ENCODE results near the gene DST.

The DST gene

DNA sequence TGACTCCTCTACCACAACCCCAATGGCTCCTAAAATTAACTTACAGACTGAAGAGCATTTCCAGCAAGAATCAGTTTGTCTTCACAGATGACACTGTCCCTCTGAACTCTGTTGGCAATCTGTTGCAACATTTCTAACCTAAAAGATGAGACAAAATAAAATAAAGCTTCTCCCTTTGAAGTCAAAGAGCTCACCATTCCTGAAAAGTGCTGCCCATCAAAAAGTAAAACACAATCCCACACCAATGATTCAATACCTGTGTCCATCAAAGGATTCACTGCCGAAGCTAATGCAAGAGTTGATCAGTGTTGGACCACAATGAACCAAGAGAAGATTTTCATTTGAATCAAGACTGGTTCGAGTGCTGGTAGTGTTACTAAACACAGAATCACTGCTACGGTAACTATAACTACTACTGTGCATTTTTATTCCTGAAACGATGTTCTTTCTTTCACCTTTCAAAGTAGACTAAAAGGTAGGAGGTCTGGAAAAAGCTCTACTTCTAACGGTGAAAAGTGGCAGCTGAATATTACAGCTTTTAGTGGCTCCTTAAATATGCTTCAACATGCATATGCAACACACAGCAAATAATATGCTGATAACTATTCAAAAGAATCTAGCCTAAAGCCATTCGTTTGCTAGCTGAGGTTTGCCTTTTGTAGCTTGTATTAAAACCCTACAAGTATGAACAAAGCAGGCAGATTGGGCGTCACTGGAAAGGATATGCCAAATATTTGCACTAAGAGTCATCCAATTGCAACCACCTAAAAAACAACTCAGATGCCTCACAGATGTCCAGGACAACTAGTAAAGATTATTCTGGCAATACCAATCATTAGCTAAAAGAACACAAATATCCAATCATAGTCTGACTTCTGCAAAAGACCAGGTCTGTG is at the start of gene DST:
TSS of gene DST (minus strand) at position 524 of the 896 bp plus-strand sequence.
- peak; percentile 85 for DNase-seq (ENCODE audit: low spot score)

DNA sequence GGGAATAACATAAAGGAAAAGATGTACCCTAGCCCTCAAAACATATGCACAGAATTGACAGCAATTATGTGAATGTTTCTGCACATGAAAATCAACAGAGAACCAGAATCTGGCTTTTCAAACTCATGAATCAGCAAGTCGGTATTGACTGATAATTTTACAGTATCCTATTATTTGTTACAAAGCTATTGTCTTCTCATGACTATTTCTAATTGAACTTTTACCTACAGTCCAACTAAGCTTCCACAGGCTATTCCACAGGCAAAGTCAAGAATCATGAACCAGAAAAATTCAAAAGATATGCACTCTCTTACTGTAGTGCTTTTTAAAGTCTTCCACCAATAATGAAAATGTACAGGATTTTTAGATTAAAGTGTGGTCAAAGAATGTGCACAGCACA is 49.1 kb upstream of the DST start:
- no peak for DNase-seq (ENCODE audit: low spot score)

DNA sequence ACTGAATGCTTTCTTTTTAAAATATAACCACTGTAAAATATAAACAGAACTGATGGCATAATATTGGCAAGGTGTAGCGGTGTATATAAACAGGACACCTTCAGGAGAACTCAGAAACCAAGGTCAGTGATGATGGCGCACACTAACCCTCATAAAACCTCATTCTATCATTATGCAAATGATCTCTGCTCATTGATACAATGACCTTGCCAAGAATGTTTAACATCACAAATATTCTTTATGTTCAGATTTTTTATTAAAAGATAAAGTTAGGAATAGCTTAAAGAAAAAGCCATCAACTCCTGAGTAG is 48.6 kb upstream of the DST start:
- no peak for DNase-seq (ENCODE audit: low spot score)

DNA sequence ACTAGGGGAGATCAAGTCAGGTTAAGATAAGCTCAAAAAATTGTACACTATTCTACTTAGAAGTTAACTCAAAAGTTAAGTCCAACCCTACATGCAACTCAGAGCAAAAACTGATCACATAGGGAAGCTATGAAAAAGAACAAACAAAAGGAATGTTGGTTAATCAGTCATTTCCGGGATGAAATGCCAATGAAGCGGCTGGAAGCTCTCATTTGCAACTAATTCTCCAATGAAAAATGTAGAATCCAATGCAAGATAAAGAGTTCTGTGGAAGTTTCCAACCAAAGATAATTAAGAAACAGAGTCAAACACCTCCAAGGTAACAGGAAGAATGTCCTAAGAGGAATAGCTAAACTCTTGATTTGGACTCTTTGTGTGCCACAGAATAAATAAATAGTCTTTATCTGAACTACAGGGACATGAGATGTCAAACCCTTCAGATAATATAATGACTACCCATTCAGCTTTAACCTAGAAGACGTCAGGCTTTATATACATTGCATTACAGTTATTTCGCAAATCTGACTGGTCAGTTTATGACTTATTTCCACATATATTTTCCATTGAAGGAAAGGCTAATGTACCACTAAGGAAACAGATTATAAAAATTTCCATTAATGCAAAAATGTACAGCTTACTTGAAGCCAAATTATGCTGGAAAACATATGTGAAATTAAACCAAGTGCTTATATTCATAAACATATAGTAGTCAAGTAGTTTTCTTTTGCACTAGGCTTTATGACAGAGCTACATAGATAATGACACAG is 48.0 kb upstream of the DST start:
- peak; percentile 58 for DNase-seq (ENCODE audit: low spot score)

DNA sequence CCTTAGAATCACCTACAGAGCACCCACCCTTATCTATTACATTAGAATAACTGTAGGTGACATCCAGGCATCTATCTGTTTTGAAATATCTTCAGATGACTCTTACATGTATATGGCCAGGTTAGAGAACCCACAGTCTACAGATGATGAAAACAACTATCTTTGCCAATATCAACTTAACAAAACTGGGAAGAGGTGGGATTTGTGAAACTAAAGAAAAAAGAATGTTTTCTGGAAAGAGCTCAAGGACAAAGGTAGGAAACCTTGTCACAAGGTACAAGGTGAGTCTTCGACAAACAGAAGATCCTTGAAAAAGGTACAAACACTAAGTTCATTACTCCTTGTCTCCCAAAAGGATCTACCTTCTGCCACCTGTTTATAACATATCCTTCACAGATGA is 47.0 kb upstream of the DST start:
- no peak for DNase-seq (ENCODE audit: low spot score)

DNA sequence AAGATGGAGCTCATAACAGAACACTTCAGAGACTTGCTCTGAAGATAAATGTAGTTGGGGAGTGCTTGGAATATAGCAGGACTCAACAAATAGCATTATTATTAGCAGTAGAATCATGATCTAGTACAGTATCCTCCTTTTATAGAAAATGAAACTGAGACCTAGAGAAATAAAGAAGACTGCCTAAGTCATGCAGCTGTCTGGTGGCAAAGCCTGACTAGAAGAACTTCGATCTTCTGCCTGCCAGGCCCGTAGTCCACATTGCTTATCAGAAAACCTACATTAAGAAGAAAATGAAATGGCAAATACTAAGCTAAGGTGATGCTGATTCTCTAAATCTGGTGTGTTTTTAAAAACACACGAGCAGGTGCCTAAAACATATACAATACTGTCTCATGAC is 46.4 kb upstream of the DST start:
- DNase-seq (ENCODE audit: low spot score) = no peak

DNA sequence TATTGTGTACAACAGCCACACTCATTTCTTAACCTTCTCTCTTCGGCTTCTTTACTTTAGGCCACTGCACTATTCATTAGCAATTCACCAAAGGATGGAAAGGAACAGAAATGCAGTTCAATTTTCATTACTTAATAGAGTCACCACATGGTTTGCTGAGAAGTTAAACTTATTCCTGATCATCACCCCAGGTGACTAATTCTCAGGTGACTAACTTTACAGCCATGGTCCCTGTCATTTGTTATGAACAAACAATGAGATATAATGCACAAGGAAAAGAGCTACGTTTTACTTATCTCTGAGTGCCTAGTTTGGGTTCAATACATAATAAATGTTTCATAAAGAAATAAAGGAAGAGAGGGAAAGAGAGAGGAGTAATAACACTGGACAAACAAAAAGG is 45.8 kb upstream of the DST start:
- no peak for DNase-seq (ENCODE audit: low spot score)

DNA sequence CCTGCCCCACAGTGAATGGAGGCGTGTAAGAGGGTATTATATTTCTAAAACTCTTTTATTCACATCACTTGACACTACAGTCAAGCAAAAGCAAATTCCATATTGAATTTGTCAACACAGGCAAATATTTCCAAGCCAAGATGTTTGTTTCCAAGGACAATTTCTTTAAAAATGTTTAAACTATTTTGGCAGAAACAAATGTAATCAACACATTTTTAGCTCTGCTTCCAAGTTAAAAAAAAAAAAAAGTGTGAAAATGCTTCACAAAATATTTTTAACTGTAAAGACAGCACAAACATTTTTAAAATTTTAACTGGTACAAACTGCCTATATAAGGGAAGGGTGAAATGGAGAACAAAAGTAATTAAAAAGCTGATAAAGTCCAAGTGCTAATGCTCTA is 44.9 kb upstream of the DST start:
- DNase-seq (ENCODE audit: low spot score) = no peak

DNA sequence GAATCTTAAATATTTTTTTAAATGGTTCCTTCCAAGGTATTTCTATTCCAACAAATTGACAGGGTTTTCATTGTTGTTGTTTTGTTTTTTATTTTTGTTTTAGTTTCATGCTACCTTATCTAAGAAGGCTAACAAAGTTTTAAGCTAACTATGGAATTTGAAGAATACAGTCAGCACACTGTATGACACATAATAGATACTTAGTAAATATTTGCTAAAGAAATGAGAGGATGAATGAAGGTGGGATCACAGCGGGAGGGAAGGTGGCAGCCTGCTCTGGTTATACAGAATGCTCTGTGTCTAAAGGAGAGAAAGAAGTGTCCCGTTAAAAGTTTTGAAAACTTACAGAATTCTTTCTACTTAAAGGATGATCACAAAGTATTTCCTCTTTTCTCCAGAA is 43.7 kb upstream of the DST start:
- DNase-seq (ENCODE audit: low spot score) = no peak

DNA sequence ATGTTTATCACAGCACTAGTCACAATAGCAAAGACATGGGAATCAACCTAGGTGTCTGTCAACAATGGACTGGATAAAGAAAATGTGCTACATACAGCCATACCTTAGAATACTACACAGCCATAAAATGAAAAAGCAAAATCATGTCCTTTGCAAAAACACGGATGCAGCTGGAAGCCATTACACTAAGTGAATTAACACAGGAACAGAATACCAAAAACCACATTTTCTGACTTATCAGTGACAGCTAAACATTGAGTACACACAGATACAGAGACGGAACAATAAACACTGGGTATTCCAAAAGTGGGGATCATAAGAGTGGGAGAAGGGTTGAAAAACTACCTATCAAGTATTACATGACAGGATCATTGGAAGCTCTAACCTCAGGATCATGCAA is 43.3 kb upstream of the DST start:
- no peak for DNase-seq (ENCODE audit: low spot score)

DNA sequence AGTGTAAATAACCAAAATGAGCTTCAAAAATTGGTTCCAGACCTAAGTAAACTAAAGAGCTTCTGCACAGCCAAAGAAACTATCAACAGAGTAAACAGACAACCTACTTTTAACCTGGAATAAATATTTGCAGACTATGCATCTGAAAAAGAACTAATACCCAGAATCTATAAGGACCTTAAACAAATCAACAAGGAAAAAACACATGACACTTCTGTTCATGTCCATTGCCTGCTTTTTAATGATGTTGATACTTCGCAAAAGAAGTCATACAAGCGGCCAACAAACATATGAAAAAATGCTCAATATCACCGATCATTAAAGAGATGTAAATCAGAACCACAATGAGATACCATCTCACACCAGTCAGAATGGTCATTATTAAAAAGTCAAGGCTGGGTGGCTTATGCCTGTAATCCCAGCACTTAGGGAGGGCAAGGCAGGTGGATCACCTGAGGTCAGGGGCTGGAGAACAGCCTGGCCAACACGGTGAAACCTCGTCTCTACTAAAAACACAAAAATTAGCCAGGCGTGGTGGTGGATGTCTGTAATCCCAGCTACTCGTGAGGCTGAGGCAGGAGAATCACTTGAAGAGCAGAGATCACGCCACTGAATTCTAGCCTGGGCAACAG is 42.5 kb upstream of the DST start:
- DNase-seq (ENCODE audit: low spot score) = no peak

DNA sequence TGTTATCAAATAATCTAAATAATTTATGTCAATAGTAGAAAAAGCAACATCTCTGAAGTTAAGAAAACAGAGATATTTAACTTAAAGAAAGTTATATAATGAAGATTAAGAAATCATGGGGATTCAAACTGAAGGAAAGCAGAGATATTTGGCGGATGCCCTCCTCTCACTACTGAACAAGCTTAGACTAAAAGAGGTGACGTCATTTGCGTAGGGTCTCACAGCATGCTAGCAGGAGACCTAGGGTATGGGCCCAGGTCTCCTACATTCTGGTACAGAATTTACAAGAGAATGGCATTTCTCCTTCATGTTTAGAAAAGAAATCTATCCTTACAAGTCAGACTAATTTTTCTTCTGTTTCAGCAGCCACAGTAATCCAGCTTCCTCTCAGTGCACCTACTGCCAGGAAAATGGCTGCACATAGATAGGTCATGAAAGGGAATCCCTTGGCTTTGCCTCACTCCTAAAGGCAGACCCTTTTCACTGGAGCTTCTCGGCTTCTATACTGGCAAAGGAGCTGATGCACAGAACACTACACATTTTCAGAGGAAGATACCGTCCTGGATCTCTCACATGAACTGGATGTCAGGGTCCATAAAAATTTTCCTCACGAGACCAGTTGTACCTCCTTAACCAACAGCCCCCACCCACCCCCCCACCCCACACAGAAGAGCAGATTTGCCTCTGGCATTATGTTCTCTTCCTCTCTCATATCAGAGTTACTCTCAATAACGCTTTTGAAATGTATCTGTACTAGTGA is 41.8 kb upstream of the DST start:
- DNase-seq (ENCODE audit: low spot score) = no peak

DNA sequence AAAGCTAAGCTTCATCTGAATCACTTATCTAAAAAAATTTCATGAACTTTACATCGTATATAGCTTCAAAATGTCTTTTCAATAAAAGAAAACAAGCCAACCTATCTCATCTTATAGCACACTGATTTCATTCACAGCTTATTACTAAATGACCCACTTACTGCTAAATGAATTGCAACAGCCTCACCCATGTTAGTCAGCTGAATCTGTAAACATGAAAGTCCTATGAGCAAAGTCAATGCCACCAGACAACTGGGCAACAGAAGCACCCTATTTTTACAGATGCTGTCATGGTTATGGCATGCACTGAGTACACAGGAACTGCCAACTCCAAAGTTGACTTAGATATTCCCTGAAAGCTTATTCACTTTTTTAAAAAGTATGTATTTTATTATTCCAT is 41.2 kb upstream of the DST start:
- DNase-seq (ENCODE audit: low spot score) = peak; percentile 74

DNA sequence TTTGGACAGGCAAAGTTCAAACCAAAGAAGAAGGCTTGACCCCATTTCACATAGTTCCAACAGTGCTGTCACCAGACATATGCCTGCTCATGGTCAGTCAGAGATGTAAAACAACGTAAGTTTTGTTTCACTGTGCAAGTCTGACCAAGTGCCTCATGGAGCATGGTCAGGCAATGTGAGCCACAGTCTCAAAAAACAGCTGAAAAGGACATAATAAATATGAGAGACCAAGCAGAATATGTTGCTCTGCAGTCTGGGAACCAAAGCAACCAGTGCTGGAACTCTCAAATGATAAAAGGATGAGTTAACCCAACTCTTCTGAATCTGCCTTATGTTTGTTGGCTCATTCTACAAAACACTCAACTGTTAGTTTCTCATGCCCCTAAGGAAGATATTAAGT is 39.9 kb upstream of the DST start:
- no peak for DNase-seq (ENCODE audit: low spot score)

DNA sequence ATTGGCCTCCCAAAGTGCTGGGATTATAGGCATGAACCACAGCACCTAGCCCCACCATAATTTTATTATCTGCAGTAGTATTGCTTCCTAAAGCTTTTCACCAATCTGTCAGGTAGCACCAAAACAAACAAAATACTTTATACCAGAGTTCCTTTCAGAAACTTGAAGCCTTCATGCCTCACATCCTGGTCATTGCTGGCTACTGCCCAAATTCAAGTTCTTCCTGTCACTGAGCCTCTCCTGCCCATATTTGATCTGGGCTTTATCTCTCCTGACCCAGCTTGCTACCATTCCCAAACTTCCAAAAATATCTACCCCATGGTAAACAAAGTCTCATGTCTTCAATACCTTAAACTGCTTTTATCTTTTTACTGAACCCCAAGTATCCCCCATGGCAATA is 34.9 kb upstream of the DST start:
- peak; percentile 29 for DNase-seq (ENCODE audit: low spot score)

DNA sequence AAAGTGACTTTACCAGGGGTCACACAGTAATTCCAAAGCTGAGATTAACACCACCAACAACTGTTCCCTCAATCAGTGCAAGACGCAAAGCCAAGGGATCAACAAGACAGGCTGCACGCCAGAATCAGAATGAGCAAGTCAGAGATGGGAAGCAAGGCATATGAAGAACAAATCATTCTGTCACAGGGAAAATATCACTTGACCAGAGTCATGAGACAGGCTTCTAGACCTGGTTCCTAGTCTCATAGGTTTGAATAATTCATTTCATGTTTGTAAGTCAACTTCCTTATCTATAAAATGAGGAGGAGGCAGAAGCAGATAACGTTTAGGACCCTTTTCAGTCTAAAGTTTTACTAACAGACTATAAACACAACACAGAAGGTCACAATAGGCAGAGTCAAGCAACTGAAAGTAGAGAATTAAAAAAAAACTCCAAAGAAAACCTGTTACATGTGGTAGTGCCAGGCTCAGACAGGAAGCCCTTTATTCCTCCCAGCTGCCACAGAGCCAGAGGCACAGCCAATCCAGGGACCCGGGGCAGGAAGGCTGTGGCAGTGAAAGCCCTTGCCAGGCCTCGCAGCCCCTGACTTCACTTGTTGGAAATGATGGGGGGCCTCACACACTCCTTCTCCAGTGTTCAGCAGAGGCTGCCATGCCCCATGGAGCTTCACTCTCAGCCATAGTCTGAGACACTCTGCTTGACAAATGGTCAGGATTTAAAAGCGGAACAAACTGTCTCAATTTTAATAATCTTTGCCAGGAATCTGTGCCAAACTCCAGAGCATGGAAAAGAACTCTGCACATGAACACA is 29.2 kb upstream of the DST start:
- no peak for DNase-seq (ENCODE audit: low spot score)

DNA sequence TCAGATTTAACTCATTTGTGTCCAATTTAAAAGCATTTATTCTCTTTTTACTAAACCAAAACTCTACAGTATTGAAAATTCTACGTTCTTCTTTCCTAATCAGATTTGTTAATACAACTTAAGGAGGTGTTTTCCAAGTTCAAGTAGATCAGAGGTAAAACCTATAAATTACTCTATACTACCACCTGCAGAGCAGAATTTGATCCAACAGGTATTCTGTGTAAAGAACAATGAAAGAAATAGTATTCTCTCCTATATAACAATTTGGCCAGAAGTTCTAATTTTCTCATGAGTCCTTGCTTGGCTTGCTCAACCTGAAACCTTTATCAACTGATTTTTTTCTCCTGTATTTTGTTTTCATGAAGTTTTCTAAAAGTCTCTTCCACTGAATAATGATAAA is 28.5 kb upstream of the DST start:
- DNase-seq (ENCODE audit: low spot score) = no peak

DNA sequence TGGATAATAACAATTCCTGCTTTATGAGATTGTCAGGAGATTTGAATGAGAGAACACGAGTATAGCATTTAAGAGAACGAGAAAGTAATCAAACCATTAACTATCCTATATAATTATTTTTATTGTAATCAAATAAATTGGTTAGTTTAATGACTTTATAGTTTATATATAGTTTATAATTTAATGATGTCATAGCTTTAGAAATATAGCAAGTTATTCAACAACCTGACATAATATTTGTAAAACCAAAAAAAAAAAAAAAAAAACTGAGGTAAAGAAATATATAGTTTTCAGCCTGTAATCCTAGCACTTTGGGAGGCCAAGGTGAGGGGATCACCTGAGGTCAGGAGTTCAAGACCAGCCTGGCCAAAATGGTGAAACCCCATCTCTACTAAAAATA is 26.4 kb upstream of the DST start:
- DNase-seq (ENCODE audit: low spot score) = no peak

DNA sequence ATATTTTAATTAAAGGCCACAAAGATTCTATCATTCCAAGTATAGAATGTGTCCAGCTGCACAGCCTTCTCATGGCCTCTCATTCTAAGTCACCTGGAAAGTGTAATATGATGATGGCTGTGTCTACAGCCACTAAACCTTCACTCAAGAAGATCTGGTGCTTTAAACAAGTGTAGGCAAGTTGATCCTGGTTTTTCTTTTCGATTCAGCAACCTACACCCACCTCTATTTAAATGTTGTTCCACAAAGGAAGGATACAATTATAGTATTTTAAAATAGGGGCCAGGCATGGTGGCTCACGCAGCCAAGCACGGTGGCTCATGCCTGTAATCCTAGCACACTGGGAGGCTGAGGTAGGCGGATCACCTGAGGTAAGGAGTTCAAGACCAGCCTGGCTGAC is 25.5 kb upstream of the DST start:
- no peak for DNase-seq (ENCODE audit: low spot score)

DNA sequence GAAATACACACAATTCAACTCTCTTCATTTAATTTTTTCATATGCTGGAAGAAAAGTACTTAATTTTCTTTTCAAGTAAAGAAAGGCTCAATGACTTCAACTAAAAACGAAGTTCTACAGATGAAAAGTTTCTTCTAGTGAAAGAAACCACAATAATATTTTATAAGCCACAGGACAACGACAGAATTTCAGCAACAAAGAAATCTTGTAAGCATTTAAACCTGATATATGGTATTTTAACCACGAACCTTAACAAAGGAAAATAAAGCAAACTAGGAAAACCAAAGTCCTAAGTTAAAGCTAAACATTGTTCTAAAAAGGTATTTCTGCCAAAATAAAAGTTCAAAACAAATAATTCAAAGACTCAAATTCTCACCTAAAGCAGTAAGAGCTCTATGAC is 24.6 kb upstream of the DST start:
- no peak for DNase-seq (ENCODE audit: low spot score)

DNA sequence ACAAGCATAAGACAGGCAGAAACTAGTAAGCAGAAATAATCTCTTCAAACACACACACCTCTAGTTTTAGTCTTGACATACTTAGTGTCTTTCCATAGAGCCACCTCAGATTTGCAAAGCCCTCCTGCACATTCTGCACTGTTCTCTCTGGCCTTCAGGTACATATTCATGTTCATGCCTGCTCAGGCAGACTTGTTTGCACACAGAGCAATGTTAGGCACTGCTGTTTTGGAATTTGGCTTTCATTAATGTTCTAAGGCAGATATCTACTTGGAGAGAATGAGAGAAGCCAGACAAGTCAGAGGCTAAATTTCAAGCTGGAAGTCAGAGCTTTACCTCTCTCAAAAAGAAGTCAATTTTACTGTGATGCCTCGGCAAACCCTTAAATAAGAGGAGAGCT is 21.3 kb upstream of the DST start:
- DNase-seq (ENCODE audit: low spot score) = no peak

DNA sequence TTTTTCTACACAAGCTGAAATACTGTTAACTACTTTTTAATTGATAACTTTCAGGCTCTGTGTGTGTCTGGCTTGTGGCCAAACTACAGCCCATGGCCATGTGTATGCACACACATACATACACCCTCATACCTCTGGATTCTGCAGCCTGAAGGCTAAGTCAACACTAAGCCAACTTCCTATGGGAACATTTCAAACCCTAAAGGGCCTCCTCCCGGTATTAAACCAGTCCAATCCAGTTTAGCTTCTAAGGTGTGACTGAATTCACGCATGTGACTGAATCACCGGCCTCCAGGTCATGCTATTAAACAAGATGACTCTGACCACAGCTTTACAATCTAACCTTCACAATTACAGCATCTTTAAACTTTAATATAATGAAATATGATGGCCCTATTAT is 20.7 kb upstream of the DST start:
- DNase-seq (ENCODE audit: low spot score) = no peak
